ENCODE results near the gene CFAP99. TPM values are rescaled to one million over a fixed set of nuclear protein-coding genes. Genes with fewer than 3 reads are reported as not detected.

CFAP99 gene
- total RNA-seq, 1 donor from 2014 or later, result not detected

GRCh38 chr4:2510351-2511259, 91.8 kb downstream of the CFAP99 start:
- DNase-seq (ENCODE audit: low spot score), result no peak

GRCh38 chr4:2511645-2512131, 92.9 kb downstream of the CFAP99 start:
- Mint-ChIP-seq H3K27ac (peak overlapping the region; percentile 28), H3K27me3 (ENCODE audit: low read depth) (no peaks in the 10 kb centered on the region), H3K9me3 (no peaks in the 10 kb centered on the region), H3K36me3 (ENCODE audit: low read depth) (peaks cover 71% of the 10 kb centered on the region), H3K4me3 (ENCODE audit: low read depth) (no peak overlapping the region), H3K4me1 (ENCODE audit: low read depth) (peaks cover 2% of the 10 kb centered on the region)
- intact Hi-C loops (cut with micrococcal nuclease), result no loop called here
- no peak for DNase-seq (ENCODE audit: low spot score)

More at GRCh38 chr4:2510351-2511259, 91.8 kb downstream of the CFAP99 start:
- intact Hi-C loops (cut with micrococcal nuclease), result no loop called here
- H3K27ac Mint-ChIP-seq, result no peak overlapping the region
- H3K9me3 Mint-ChIP-seq, result no peaks in the 10 kb centered on the region
- peaks cover 2% of the 10 kb centered on the region for H3K4me1 Mint-ChIP-seq (ENCODE audit: low read depth)
- H3K27me3 Mint-ChIP-seq (ENCODE audit: low read depth), result no peaks in the 10 kb centered on the region
- H3K4me3 Mint-ChIP-seq (ENCODE audit: low read depth), result no peak overlapping the region
- peaks cover 73% of the 10 kb centered on the region for H3K36me3 Mint-ChIP-seq (ENCODE audit: low read depth)

Other genes starting within 250 kb of the CFAP99 start
- gene HAUS3, start 176.8 kb upstream of the CFAP99 start, total RNA-seq, result 17.1 and 18.6 TPM in 2 replicates
- 1.3 and 1.4 TPM in 2 replicates for gene POLN, start 176.8 kb upstream of the CFAP99 start, total RNA-seq
- gene MXD4, start 156.8 kb upstream of the CFAP99 start, total RNA-seq, result 7.9 and 8.9 TPM in 2 replicates
- 10.0 and 11.9 TPM in 2 replicates for gene ZFYVE28, start 310 bp upstream of the CFAP99 start, total RNA-seq
- 99.0 and 99.1 TPM in 2 replicates for gene RNF4, start 50.2 kb downstream of the CFAP99 start, total RNA-seq
- gene FAM193A, start 117.7 kb downstream of the CFAP99 start, total RNA-seq, result 30.8 and 31.2 TPM in 2 replicates

All from activated T-helper 2 cell treated with anti-CD3 and anti-CD28 coated beads, Interferon-gamma antibody, Interleukin-2, Interleukin-4, amounts not matched to agents 10 μg/mL and 5 μg/mL and 100 μg/mL, durations not matched to agents 14 hours and 24 hours and 36 hours (primary cell).